HG03378 (cell line): ENCODE measurements around the gene FARP2.

Experiments used
- ATAC-seq: cut with Tn5 transposase; IDR thresholded peaks from one replicate; pipeline ENCODE4 v1.9.1; 2021; ENCODE audit warnings: mild to moderate bottlenecking, moderate library complexity; ENCODE audit not compliant: unreplicated experiment

FARP2 gene

DNA sequence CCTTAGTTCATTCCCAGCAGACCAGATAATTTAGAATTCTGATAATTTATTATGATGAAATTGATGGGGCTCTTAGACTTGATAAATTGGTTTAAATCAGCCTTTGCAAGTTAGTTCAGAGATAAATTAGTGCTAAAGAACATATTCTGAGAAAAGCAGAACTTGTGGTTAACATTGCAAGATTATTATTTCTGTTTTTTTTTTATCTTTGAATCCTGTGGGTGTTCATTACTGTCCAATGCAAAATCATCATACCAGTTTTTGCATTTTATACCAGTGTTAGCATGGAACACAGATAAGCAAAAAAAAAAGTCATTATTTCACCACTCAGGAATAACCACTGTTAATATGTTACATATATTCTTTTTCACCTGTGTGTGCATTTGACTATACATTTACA lies 31.3 kb upstream of the FARP2 start:
- no peak for ATAC-seq

DNA sequence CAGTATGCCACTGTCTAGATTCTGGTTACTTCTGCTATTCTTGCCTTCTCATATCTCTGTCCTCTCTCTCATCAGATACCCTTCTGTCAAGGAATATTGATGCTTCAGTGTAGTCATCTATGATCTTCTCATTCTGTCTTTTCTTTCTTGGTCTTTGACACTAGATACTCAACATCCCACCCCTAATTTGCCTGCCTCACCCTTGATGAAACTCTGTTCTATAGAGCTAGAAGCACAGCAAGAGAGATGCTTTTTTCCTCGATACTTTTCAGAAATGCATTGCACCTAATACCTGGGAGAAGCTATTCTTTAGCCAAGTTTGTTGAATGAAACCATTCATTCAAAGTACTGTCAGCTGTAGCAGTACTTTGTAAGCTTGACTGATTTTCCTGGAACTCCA lies 30.8 kb upstream of the FARP2 start:
- no peak for ATAC-seq

DNA sequence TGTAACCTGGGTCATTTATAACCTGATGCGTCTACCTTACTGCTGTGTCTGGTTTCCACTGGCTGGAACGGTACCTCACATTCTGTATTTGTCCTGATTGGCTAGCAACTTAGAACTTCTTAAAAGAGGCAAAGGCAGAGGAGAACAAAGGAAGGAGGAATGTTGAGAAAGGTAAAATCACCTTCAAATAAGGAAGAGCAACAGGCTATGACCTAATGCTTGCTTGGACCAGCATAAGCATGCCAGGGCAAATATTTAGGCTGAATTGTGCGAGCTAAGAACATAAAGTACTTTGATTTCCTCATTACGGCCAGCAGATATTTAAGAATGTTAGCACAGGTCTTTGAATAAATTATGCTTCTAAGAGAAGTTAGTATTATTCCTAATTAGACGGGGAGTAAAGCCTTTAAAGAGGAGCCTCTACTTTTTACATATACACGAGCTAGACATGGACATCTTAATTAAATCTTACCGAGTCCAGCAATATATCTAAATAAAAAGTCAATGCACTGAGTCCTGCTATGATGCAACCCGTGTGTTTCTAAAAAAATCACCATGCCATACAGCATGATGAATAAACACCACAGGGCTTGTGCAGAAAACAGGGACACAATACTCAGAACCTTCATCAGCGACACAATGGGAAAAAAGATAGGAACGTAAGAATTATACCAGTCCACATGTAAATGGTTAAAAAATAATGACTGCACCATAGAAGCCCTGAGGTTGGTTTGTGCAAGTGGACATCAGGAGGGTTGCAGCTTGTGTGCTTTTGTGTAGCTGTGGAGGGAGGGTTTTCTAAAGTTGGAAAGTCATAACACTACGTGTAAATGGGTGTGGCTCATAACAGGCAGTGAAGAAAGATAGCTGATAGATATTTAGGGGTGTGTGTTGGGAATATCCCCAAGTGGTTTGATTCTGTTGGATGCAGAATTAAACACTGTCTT lies 26.1 kb upstream of the FARP2 start:
- ATAC-seq, result no peak

GRCh38 chr2:241330616-241330981 lies 25.5 kb upstream of the FARP2 start:
- no peak for ATAC-seq

DNA sequence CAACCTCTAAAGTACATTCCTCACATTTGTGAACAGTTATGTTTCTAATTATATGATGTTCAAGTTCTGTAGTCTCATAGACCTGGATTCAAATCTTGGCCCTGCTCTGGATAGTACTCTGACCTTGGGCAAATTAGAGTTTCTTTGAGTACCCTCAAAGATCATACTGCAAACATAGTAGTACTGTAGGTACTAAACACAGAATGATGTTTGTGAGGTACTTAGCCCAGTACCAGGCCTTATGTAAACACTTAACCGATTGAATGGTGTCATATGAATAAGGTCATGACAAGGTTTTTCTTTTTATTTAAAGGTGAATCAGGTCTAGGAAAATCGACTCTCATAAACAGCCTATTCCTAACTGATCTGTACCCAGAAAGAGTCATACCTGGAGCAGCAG lies 21.3 kb upstream of the FARP2 start:
- no peak for ATAC-seq

DNA sequence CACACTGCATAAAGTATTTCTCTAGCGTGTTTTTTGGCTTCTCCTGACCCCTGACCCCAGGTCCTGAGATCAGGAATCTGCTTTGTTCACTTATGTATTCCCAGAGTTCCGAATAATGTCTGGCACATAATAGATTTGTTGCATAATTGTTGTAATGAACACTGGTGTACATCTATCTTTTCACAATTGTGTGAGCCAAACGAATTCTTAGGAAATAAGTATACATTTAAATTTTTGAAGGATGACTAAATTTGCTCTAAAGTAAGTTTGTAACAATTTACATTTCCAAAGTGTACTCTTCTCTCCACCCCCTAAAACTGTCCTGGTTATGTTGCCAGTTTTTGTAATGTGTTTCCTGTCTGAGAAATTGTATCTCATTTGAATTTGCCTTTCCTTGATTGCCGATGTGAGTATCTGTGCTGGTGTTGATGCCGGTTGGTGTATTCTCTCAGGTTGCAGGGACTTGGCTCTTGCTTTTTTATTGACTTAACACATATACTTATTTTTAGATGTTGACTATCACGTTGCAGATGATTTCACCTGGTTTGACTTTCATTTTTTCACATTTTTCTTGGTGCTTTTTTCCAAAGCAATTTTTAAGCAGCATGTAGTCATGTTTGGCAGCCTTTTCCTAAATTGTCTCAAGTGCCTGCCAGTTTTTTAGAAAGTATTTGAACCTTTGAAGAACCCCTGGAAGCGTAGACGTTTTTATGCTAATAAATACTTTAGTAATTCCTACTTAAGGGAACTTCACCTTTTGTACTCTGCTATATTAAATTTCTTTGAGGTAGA lies 16.1 kb upstream of the FARP2 start:
- ATAC-seq, result no peak

- no peak for ATAC-seq
Measured at GRCh38 chr2:241340631-241341163, 15.4 kb upstream of the FARP2 start.

DNA sequence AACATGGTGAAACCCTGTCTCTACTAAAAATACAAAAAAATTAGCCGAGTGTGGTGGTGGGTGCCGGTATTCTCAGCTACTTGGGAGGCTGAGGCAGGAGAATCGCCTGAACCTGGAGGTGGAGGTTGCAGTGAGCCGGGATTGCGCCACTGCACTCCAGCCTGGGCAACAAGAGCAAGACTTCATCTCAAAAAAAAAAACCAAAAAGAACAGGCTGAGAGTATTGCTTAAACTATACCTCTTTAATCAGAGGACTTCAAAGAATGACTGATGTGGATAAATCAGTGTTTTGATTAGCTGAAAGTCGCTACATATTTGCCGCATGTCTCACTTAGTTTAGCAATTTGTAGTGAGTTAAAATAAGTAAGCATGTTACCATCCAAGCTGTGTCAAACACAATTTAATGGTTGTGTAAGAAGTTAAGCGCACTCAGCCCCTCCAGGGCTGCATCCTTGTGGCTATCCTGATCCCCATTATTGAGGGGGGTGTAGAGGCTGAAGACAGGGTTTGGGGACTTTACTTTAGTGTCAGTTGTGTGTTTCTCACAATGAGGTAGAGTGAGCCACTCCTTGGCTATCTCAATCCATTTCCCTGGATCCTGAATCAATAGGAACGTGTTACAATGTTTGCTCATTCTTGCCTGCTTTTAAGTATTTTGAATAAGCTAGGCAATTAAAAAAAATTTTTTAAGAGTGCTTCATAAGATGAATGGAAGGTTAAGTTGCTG lies 11.0 kb upstream of the FARP2 start:
- no peak for ATAC-seq

DNA sequence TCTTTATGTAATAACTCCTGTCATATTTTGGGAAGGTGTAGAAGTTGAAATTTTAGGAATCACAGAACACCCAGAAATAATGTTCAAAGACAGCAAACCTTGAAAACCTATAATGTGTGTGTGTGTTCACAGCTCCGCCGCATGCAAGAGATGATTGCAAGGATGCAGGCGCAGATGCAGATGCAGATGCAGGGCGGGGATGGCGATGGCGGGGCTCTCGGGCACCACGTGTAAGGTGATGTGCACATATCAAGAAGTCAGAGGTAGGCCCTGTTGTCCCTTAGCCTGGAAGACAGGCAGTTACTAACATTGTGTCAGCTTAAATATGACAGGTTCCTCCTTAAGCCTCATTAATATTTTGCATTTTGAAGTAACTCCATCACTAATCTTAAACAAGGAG lies 6.1 kb upstream of the FARP2 start:
- ATAC-seq, result no peak

DNA sequence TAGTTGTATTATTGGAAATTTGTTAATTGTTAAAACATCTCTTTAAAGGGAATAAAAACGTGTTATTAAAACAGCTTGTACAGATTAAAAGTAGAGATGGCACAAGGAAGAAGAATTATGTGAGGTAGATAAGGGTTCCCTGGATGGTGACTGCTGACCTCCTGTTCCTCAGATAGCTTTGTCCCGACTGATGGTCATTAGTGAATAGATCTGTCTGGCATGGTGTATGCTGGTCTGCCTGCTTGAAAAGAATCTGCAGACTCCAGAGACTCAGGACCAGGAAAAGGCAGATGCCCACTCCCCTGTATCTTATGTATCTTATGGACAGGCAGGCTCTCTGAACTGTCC lies 5.6 kb upstream of the FARP2 start:
- ATAC-seq, result no peak

- no peak for ATAC-seq
Measured at GRCh38 chr2:241350878-241351639, 5.0 kb upstream of the FARP2 start.

DNA sequence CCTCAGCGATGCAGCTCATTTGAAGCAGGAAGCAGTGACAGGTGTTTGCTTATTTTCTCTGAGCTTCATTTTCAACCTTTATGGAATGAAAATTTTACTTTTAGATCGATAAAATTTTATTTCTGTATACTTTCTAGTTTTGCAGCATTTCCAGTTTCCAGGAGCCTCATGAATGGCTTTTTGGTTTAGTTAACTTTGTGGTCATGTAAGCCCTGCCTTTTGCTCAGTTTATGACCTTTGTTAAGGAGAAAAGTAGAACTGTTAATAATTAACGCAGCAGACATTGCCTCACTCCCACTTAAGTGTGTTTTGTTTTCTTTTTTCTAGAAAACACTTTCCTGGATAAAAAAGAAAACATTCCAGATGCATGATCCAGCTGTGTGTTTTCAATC lies 4.4 kb upstream of the FARP2 start:
- ATAC-seq, result no peak

DNA sequence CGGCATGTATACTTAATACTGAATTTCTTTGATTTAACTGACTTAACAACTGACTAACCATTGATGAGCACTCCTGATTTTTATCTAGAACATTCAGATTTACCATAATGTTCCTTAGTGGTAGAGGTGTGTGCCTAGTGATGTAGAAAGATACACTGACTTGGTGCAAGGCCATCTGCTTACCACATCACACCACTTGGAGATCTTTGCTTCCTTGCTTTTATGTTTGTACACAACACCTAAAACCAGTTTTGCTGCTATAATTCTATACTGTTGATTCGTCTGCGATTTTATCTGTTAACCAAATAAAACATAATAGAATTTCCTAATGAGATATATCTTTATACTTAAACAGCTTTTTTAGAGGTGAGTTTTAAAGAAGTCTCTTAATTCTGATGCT lies 3.9 kb upstream of the FARP2 start:
- no peak for ATAC-seq

- no peak for ATAC-seq
Measured at GRCh38 chr2:241354668-241355658, 1.1 kb upstream of the FARP2 start.

- no peak for ATAC-seq
Measured at GRCh38 chr2:241356871-241357260, 781 bp downstream of the FARP2 start.

DNA sequence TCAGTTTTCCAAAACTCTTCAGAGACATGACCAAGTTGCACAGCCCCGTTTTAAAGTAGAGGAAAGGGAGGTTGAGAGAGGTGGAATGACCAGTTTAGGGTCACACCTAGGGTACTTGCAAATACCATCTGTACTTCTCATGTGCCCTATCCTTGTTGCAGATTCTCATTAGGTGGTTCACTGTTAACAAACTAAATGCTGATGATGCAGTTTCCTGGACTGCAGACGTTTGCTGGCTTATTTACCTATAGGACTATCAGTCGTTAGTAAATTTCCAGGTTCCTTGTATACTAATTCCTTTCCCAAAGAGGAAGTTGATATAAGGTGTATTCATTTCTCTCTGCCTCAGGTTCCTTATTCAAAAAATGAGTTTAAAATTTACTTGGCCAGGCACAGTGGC lies 1.4 kb downstream of the FARP2 start:
- no peak for ATAC-seq

DNA sequence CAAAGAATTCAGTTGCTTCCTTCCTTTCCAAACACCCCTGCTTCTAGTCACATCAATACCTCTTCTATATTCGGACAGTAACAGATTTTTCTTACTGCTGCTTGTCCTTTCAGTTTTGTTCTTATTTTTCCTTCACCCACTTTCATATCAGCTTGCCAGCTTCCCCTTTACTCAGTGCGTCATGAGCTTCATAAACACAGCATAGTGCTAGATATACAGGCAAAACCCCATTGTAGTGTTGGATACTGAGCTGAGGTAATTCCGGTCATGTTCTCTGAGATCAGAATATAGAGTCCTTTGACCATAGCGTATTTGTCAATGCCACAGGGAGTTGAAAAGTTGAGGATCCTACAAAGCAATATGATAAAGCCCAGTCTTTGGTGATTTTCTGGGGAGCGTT lies 2.4 kb downstream of the FARP2 start:
- peak; percentile 53 for ATAC-seq

GRCh38 chr2:241359481-241360045 lies 3.5 kb downstream of the FARP2 start:
- no peak for ATAC-seq

- ATAC-seq, result no peak
Measured at GRCh38 chr2:241363426-241363825, 7.3 kb downstream of the FARP2 start.
